Colonic mucosa (tissue), 4 donors: ENCODE data around the gene RFX3. TPM values are rescaled to one million over a fixed set of nuclear protein-coding genes. Genes with fewer than 3 reads are reported as not detected.

Experiments used
- DNase-seq: peaks from one replicate; pipeline ENCODE4 v3.0.0-alpha.2; 2020
- H3K27ac ChIP-seq: fragments of 200-600 bp; one replicate; pipeline ENCODE4 v1.8.0; 2021
- H3K27me3 ChIP-seq: fragments of 200-600 bp; one replicate; pipeline ENCODE4 v1.8.0; 2021
- H3K36me3 ChIP-seq: fragments of 200-600 bp; one replicate; pipeline ENCODE4 v1.8.0; 2021
- H3K4me1 ChIP-seq: fragments of 200-600 bp; one replicate; pipeline ENCODE4 v1.8.0; 2021; ENCODE audit warnings: mild to moderate bottlenecking
- H3K4me3 ChIP-seq: fragments of 200-600 bp; one replicate; pipeline ENCODE4 v1.8.0; 2021
- H3K9ac ChIP-seq, 2 donors: one replicate each; pipeline ENCODE4 v1.7.0; 2013; ENCODE audit warnings: control low read depth in 2 of 2, low read depth in 2 of 2, low read length in 2 of 2
- H3K9me3 ChIP-seq: fragments of 200-600 bp; one replicate; pipeline ENCODE4 v1.8.0; 2021
- CTCF ChIP-seq: fragments of 200-600 bp; IDR thresholded peaks from one replicate; pipeline ENCODE4 v1.8.0; 2022; ENCODE audit warnings: antibody characterized with exemption, mild to moderate bottlenecking
- intact Hi-C: fragments of 100-400 bp; cut with DNase I; formaldehyde crosslinking; loops from one replicate; pipeline ENCODE4 v1.14.1; 2022
- total RNA-seq, 2 donors: library from RNA; stranded (reverse); fragmentation: NEBNext Ultra II Directional in 1 of 2; extraction: Animal tissue kit (Norgen Biotek cat#: 25700) in 1 of 2; gene quantifications; one replicate each; pipeline ENCODE4 v1.2.1, GENCODE V29; 2021
- donor health status: healthy.
- donor health status: DM: no; HTN: no; CAD: no.
- donor health status: DM: no; HTN: no; CAD: no.

The RFX3 gene
- total RNA-seq, 2 donors from 2014 or later, result 9.8 to 12.1 TPM

- intact Hi-C loops, result no loop called here
- no peaks in the 10 kb centered on the region for H3K4me1 ChIP-seq
These were observed 5.2 kb downstream of the RFX3 start for GRCh38 chr9:3520564-3520963.

GRCh38 chr9:3517377-3518048 is 8.3 kb downstream of the RFX3 start:
- no peak overlapping the region for H3K4me3 ChIP-seq
- no peaks in the 10 kb centered on the region for H3K27me3 ChIP-seq
- H3K9ac ChIP-seq, result no peak overlapping the region
- intact Hi-C loops, result no loop called here
- no peak for TF ChIP-seq CTCF
- H3K4me1 ChIP-seq, result no peaks in the 10 kb centered on the region
- no peak overlapping the region for H3K27ac ChIP-seq
- H3K9me3 ChIP-seq, result no peaks in the 10 kb centered on the region
- no peaks in the 10 kb centered on the region for H3K36me3 ChIP-seq
- no peak for DNase-seq

More at GRCh38 chr9:3520564-3520963, 5.2 kb downstream of the RFX3 start:
- no peaks in the 10 kb centered on the region for H3K9me3 ChIP-seq
- no peaks in the 10 kb centered on the region for H3K27me3 ChIP-seq
- H3K36me3 ChIP-seq, result no peaks in the 10 kb centered on the region
- H3K27ac ChIP-seq, result no peak overlapping the region
- no peak for TF ChIP-seq CTCF
- no peak overlapping the region for H3K4me3 ChIP-seq
- DNase-seq, result no peak
- no peak overlapping the region for H3K9ac ChIP-seq

- Histone ChIP-seq H3K9me3 (no peaks in the 10 kb centered on the region), H3K4me1 (no peaks in the 10 kb centered on the region), H3K9ac (no peak overlapping the region), H3K27me3 (no peaks in the 10 kb centered on the region), H3K27ac (no peak overlapping the region), H3K4me3 (no peak overlapping the region), H3K36me3 (no peaks in the 10 kb centered on the region)
- TF ChIP-seq CTCF, result no peak
- intact Hi-C loops, result no loop called here
- DNase-seq, result no peak
These were observed 9.0 kb downstream of the RFX3 start for GRCh38 chr9:3516667-3517330.

- Histone ChIP-seq H3K27me3 (no peaks in the 10 kb centered on the region), H3K36me3 (no peaks in the 10 kb centered on the region), H3K4me3 (no peak overlapping the region), H3K27ac (no peak overlapping the region), H3K9me3 (no peaks in the 10 kb centered on the region), H3K4me1 (no peaks in the 10 kb centered on the region), H3K9ac (no peak overlapping the region)
- intact Hi-C loops, result no loop called here
- no peak for DNase-seq
- no peak for TF ChIP-seq CTCF
These were observed 10.4 kb downstream of the RFX3 start for GRCh38 chr9:3515405-3515804.

GRCh38 chr9:3514786-3515185 is 11.0 kb downstream of the RFX3 start:
- Histone ChIP-seq H3K4me1 (no peaks in the 10 kb centered on the region), H3K36me3 (no peaks in the 10 kb centered on the region), H3K4me3 (no peak overlapping the region), H3K27ac (no peak overlapping the region), H3K9ac (no peak overlapping the region), H3K9me3 (no peaks in the 10 kb centered on the region), H3K27me3 (no peaks in the 10 kb centered on the region)
- DNase-seq, result no peak
- no peak for TF ChIP-seq CTCF
- intact Hi-C loops, result no loop called here
